K562 (cell line): Measurements from ENCODE around the gene CPSF4L. TPM values are rescaled to one million over a fixed set of nuclear protein-coding genes. Genes with fewer than 3 reads are reported as not detected.

Experiments
- ATAC-seq: fragments of 200-7000 bp; cut with Tn5 transposase; 3 replicates; pipeline ENCODE4 v1.9.1; 2020; ENCODE audit warnings: moderate library complexity
- BruUV-seq: library from RNA; stranded (reverse); fragments of 400-500 nt; replicated peaks from 2 replicates; lab custom pipeline; 2021; lab: Mats Ljungman, UMichigan
- CTCF ChIA-PET: fragments of 300-600 bp; formaldehyde crosslinking; extraction: SDS; loops from one replicate; lab custom pipeline; 2021; ENCODE audit warnings: low intra/inter-chr PET ratio; lab: Yijun Ruan, JAX
- POLR2A ChIA-PET: fragments of 300-600, 350-650 bp; sonication (Branson Sonifier 250); formaldehyde crosslinking; extraction: SDS; loops from one replicate; lab custom pipeline; 2021; ENCODE audit warnings: antibody characterized with exemption, inconsistent platforms; lab: Yijun Ruan, JAX
- DNase-seq, 4 experiments: peaks; one replicate each; pipeline versions ENCODE4 v3.0.0 to v3.0.0-alpha.2; 2011 to 2018; ENCODE audit warnings: low spot score in 3 of 4, mixed read lengths in 3 of 4; ENCODE audit errors: extremely low read depth in 1 of 4
- FAIRE-seq: peaks from 2 replicates; lab custom pipeline; 2011; peaks lifted over from hg19 to GRCh38; lab: Jason Lieb, UNC
- H2AFZ ChIP-seq: 2 replicates; pipeline ENCODE4 v1.6.0; 2011; ENCODE audit warnings: low read depth, low read length, control low read depth, inconsistent platforms
- H3K27ac ChIP-seq: fragments of 200-600 bp; 3 replicates; pipeline ENCODE4 v1.8.0; 2011; ENCODE audit warnings: low read depth, mild to moderate bottlenecking, control low read depth, inconsistent platforms, low read length, moderate library complexity, mixed read lengths; ENCODE audit errors: extremely low read depth
- H3K27me3 ChIP-seq, 2 experiments: fragments of 300-600 bp in 1 of 2; 2 replicates in 1 of 2; 3 replicates in 1 of 2; pipeline versions ENCODE4 v1.6.0 to v1.8.0; 2011; ENCODE audit warnings: inconsistent platforms in 2 of 2, low read length in 2 of 2, mild to moderate bottlenecking in 1 of 2, mixed read lengths in 1 of 2, moderate library complexity in 1 of 2; ENCODE audit not compliant: control insufficient read depth in 2 of 2, insufficient read depth in 2 of 2
- H3K36me3 ChIP-seq: fragments of 300-600 bp; 3 replicates; pipeline ENCODE4 v1.8.0; 2011; ENCODE audit warnings: mild to moderate bottlenecking, low read length, inconsistent platforms; ENCODE audit not compliant: control insufficient read depth, insufficient read depth
- H3K4me1 ChIP-seq, 2 experiments: fragments of 200-600 bp in 1 of 2; replicated peaks in 1 of 2; 2 replicates in 1 of 2; 3 replicates in 1 of 2; pipeline versions ENCODE4 v1.5.1 to v1.8.0; 2011; ENCODE audit warnings: inconsistent platforms in 2 of 2, low read length in 2 of 2, mild to moderate bottlenecking in 1 of 2, mixed read lengths in 1 of 2, moderate library complexity in 1 of 2; ENCODE audit not compliant: control insufficient read depth in 2 of 2, insufficient read depth in 2 of 2
- H3K4me2 ChIP-seq: 2 replicates; pipeline ENCODE4 v1.6.1; 2011; ENCODE audit warnings: low read length, control low read depth, inconsistent platforms, mixed read lengths; ENCODE audit not compliant: insufficient read depth
- H3K4me3 ChIP-seq: fragments of 200-600 bp; sonication (generic), shearing (Covaris generic); 2 replicates; pipeline ENCODE4 v1.5.1; 2016; ENCODE audit warnings: control low read depth, inconsistent platforms
- H3K79me2 ChIP-seq: fragments of 200-600 bp; 3 replicates; pipeline ENCODE4 v1.8.0; 2011; ENCODE audit warnings: low read length, inconsistent platforms; ENCODE audit not compliant: control insufficient read depth, insufficient read depth
- H3K9ac ChIP-seq, 2 experiments: 2 replicates each; pipeline versions ENCODE4 v1.6.0 to v1.6.1; 2011; ENCODE audit warnings: low read depth in 2 of 2, low read length in 2 of 2, control low read depth in 1 of 2, inconsistent platforms in 1 of 2, mild to moderate bottlenecking in 1 of 2, mixed read lengths in 1 of 2; ENCODE audit not compliant: insufficient read depth in 1 of 2
- H3K9me1 ChIP-seq: one replicate; pipeline ENCODE4 v1.6.0; 2011; ENCODE audit warnings: inconsistent platforms, mild to moderate bottlenecking, low read length, moderate library complexity; ENCODE audit not compliant: control insufficient read depth, insufficient read depth
- H3K9me3 ChIP-seq: replicated peaks from 2 replicates; pipeline ENCODE4 v1.5.1; 2011; ENCODE audit warnings: low read depth, low read length, inconsistent platforms; ENCODE audit not compliant: control insufficient read depth, insufficient read depth
- H4K20me1 ChIP-seq: replicated peaks from 2 replicates; pipeline ENCODE4 v1.6.1; 2011; ENCODE audit warnings: low read length, inconsistent platforms, mixed read lengths; ENCODE audit not compliant: control insufficient read depth, insufficient read depth
- ARID1B ChIP-seq: fragments of 450-650 bp; IDR thresholded peaks from 2 replicates; pipeline ENCODE4 v1.6.1; 2016; ENCODE audit warnings: antibody characterized with exemption, mild to moderate bottlenecking, inconsistent platforms
- ATF3 ChIP-seq, 2 experiments: fragments of 450-650 bp in 1 of 2; sonication (generic) in 1 of 2; formaldehyde crosslinking in 1 of 2; IDR thresholded peaks in 1 of 2; conservative IDR thresholded peaks in 1 of 2; 2 replicates each; pipeline versions ENCODE4 v1.6.1 to v1.8.1; 2016 to 2023; ENCODE audit warnings: mild to moderate bottlenecking in 2 of 2, moderate library complexity in 2 of 2, inconsistent platforms in 1 of 2, missing genetic modification reagents in 1 of 2
- C11orf30 ChIP-seq: fragments of 450-650 bp; IDR thresholded peaks from 2 replicates; pipeline ENCODE4 v1.6.1; 2016; ENCODE audit warnings: low read depth, mild to moderate bottlenecking
- CBFA2T2 ChIP-seq: fragments of 450-650 bp; conservative IDR thresholded peaks from 2 replicates; pipeline ENCODE4 v1.6.1; 2017; ENCODE audit warnings: mild to moderate bottlenecking
- CREB1 ChIP-seq, 2 experiments: sonication (generic) in 1 of 2; formaldehyde crosslinking in 1 of 2; IDR thresholded peaks; 2 replicates each; pipeline versions ENCODE4 v1.6.1 to v1.8.0; 2012 to 2022; ENCODE audit warnings: inconsistent platforms in 1 of 2, mild to moderate bottlenecking in 1 of 2, missing genetic modification reagents in 1 of 2, moderate library complexity in 1 of 2
- DIDO1 ChIP-seq: fragments of 450-650 bp; IDR thresholded peaks from 2 replicates; pipeline ENCODE4 v1.6.1; 2016; ENCODE audit warnings: low read depth, missing biosample characterization, missing genetic modification characterization
- DPF2 ChIP-seq: fragments of 450-650 bp; IDR thresholded peaks from 2 replicates; pipeline ENCODE4 v1.6.1; 2016
- EP300 ChIP-seq: IDR thresholded peaks from 2 replicates; pipeline ENCODE4 v1.6.1; 2012; ENCODE audit warnings: low read length, improper control_type of control experiment
- FOS ChIP-seq: IDR thresholded peaks from 3 replicates; pipeline ENCODE4 v1.6.1; 2011; ENCODE audit not compliant: insufficient read length; ENCODE audit errors: extremely low read depth
- MAFK ChIP-seq: IDR thresholded peaks from 2 replicates; pipeline ENCODE4 v1.6.1; 2011; ENCODE audit warnings: low read length, improper control_type of control experiment
- NFIC ChIP-seq: fragments of 450-650 bp; IDR thresholded peaks from 2 replicates; pipeline ENCODE4 v1.6.1; 2017; ENCODE audit warnings: mild to moderate bottlenecking, inconsistent platforms
- NR2F6 ChIP-seq: fragments of 450-650 bp; formaldehyde crosslinking; IDR thresholded peaks from 2 replicates; pipeline ENCODE4 v1.4.0; 2020; ENCODE audit warnings: mild to moderate bottlenecking
- SMARCA4 ChIP-seq: fragments of 450-650 bp; IDR thresholded peaks from 2 replicates; pipeline ENCODE4 v1.6.1; 2016
- SMARCA5 ChIP-seq: fragments of 450-650 bp; IDR thresholded peaks from 2 replicates; pipeline ENCODE4 v1.6.1; 2016
- SNIP1 ChIP-seq: fragments of 450-650 bp; IDR thresholded peaks from 2 replicates; pipeline ENCODE4 v1.7.1; 2017; ENCODE audit warnings: low read depth, mild to moderate bottlenecking
- SRSF7 ChIP-seq: fragments of 200-400 bp; formaldehyde crosslinking; optimal IDR thresholded peaks from 2 replicates; pipeline ENCODE3; 2017; ENCODE audit warnings: mild to moderate bottlenecking, low read depth, low read length
- TCF3 ChIP-seq: sonication (generic); formaldehyde crosslinking; IDR thresholded peaks from 2 replicates; pipeline ENCODE4 v1.4.0; 2020; ENCODE audit warnings: mild to moderate bottlenecking, missing genetic modification reagents
- ZNF124 ChIP-seq: sonication (generic); formaldehyde crosslinking; IDR thresholded peaks from 2 replicates; pipeline ENCODE4 v1.8.1; 2022; ENCODE audit warnings: missing genetic modification reagents
- ZNF143 ChIP-seq: sonication (generic); formaldehyde crosslinking; IDR thresholded peaks from 2 replicates; pipeline ENCODE4 v1.9.0; 2022; ENCODE audit warnings: mild to moderate bottlenecking, missing genetic modification reagents
- WGBS: fragments of 100-300 bp; shearing (Covaris generic); methylation state at CpG from one replicate; pipeline ENCODE4 v1.1.6; 2016; ENCODE audit warnings: low coverage, mixed read lengths; ENCODE audit not compliant: insufficient coverage; ENCODE audit errors: missing lambda C conversion rate; 5-methylcytosine and 5-hydroxymethylcytosine counted together
- in situ Hi-C: fragments of 300-500 bp; cut with MboI; formaldehyde crosslinking; loops from 4 replicates; pipeline ENCODE4 v1.15.0; 2018; ENCODE audit warnings: inconsistent platforms, mixed read lengths
- intact Hi-C: fragments of 100-400 bp; cut with micrococcal nuclease; formaldehyde crosslinking; loops from 2 replicates; pipeline ENCODE4 v1.14.2; 2022
- polyA plus RNA-seq, 8 experiments: library from polyadenylated mRNA; depleted of rRNA in 4 of 8; stranded (reverse) in 5 of 8; unstranded in 3 of 8; fragments of >200 nt; fragmentation: Nextera tagmentation in 2 of 8; fragmentation: Illumina TruSeq in 1 of 8; extraction: Ambion mirVana in 2 of 8; extraction: Trizol in 1 of 8; gene quantifications; 2 replicates each; pipeline versions ENCODE4 v1.2.1 to v1.2.3, GENCODE V29; 2011 to 2014; ENCODE audit warnings: inconsistent platforms in 1 of 8, missing spikeins in 1 of 8
- total RNA-seq, 7 experiments: library from RNA; depleted of rRNA in 6 of 7; stranded (reverse); fragments of >200 nt in 6 of 7; fragmentation: Illumina TruSeq in 2 of 7; extraction: Trizol in 2 of 7; gene quantifications; 2 replicates each; pipeline versions ENCODE4 v1.2.1 to v1.2.3, GENCODE V29; 2011 to 2021; ENCODE audit warnings: low replicate concordance in 1 of 7
- TF ChIP-seq, protein P1 (sequence below): fragments of 450-650 bp; IDR thresholded peaks from 2 replicates; pipeline ENCODE4 v1.7.1; 2018; ENCODE audit warnings: mild to moderate bottlenecking, low read depth; ENCODE audit not compliant: partially characterized antibody

The CPSF4L gene
- total and polyA plus RNA-seq, 9 of the 15 experiments (the other 6 are each of a cell fraction or from before 2014, with no cell fraction given) = not detected

- H3K9me3 ChIP-seq = no peaks in the 10 kb centered on the region; the same call in 1 of the 2 replicates
- H3K27ac ChIP-seq = peak overlapping the region; percentile 36; the same call in 2 of the 3 replicates
- WGBS = 59% methylated on average over 19 of the region's 19 CpGs
- H3K36me3 ChIP-seq = peaks cover 98% of the 10 kb centered on the region
- no peak overlapping the region for H3K4me3 ChIP-seq
- H3K79me2 ChIP-seq = no peaks in the 10 kb centered on the region
- peaks cover 3 to 8% of the 10 kb centered on the region in 2 experiments; a peak in 3 of 5 replicates for H3K4me1 ChIP-seq
- peaks cover 4% of the 10 kb centered on the region for H3K9me1 ChIP-seq
- ChIA-PET CTCF (no interaction called here), POLR2A (interaction anchor here (0.6 to 2.8 kb wide), 7 partner anchors 9 to 498 kb away, joined by 3 to 14 read pairs (median 6); partner anchors contain the start of gene COG1)
- no TSS peak for BruUV-seq
- FAIRE-seq (peak; percentile 93), ATAC-seq (peak; percentile 63), DNase-seq (peak; percentile 72 to 76 (median 74))
- H3K9ac ChIP-seq = no peak overlapping the region; a peak in 1 of 4 replicates
- in situ Hi-C loops = no loop called here
- H3K4me2 ChIP-seq = no peak overlapping the region; the same call in 1 of the 2 replicates
- intact Hi-C loops = no loop called here
- H2AFZ ChIP-seq = no peak overlapping the region
- peaks cover 20% of the 10 kb centered on the region for H4K20me1 ChIP-seq
- H3K27me3 ChIP-seq = no peaks in the 10 kb centered on the region
- TF ChIP-seq ARID1B (peak; percentile 77), CBFA2T2 (peak; percentile 26), ATF3 (IDR thresholded peaks at IDR 0.05) (peak; percentile 95), ATF3 (CRISPR knock-in tag; conservative IDR thresholded peaks at IDR 0.05) (peak; percentile 74), SMARCA4 (peak; percentile 71), SNIP1 (no peak), DPF2 (peak; percentile 66), EP300 (peak; percentile 41; the same call in 1 of the 2 replicates), MAFK (peak; percentile 26; the same call in 1 of the 2 replicates), SMARCA5 (no peak), TCF3 (CRISPR knock-in tag) (peak; percentile 74), CREB1 (IDR thresholded peaks at IDR 0.05) (no peak), CREB1 (CRISPR knock-in tag; IDR thresholded peaks at IDR 0.05) (peak; percentile 40; the same call in 1 of the 2 replicates), C11orf30 (peak; percentile 44), NR2F6 (CRISPR knock-in tag) (no peak), DIDO1 (tag) (no peak), ZNF124 (CRISPR knock-in tag) (no peak), SRSF7 (no peak), FOS (peak; percentile 38), ZNF143 (CRISPR knock-in tag) (peak; percentile 55; the same call in 1 of the 2 replicates), NFIC (0 out of 2 replicates have a peak, but pooled peaks have one; percentile 8)
- TF ChIP-seq, protein P1, sequence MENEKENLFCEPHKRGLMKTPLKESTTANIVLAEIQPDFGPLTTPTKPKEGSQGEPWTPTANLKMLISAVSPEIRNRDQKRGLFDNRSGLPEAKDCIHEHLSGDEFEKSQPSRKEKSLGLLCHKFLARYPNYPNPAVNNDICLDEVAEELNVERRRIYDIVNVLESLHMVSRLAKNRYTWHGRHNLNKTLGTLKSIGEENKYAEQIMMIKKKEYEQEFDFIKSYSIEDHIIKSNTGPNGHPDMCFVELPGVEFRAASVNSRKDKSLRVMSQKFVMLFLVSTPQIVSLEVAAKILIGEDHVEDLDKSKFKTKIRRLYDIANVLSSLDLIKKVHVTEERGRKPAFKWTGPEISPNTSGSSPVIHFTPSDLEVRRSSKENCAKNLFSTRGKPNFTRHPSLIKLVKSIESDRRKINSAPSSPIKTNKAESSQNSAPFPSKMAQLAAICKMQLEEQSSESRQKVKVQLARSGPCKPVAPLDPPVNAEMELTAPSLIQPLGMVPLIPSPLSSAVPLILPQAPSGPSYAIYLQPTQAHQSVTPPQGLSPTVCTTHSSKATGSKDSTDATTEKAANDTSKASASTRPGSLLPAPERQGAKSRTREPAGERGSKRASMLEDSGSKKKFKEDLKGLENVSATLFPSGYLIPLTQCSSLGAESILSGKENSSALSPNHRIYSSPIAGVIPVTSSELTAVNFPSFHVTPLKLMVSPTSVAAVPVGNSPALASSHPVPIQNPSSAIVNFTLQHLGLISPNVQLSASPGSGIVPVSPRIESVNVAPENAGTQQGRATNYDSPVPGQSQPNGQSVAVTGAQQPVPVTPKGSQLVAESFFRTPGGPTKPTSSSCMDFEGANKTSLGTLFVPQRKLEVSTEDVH = no peak
Measured at GRCh38 chr17:73201215-73202069, 60.2 kb downstream of the CPSF4L start.
